Esophagus squamous epithelium (tissue), 5 donors: ENCODE results near the gene ZCWPW1. TPM values are rescaled to one million over a fixed set of nuclear protein-coding genes. Genes with fewer than 3 reads are reported as not detected.

Experiments
- DNase-seq: peaks from one replicate; lab custom pipeline; 2025; lab: John Stamatoyannopoulos, UW
- H3K27ac ChIP-seq, 4 donors: fragments of 200-600 bp; sonication (generic); one replicate each; pipeline ENCODE4 v1.5.1; 2016 to 2019; ENCODE audit warnings: mild to moderate bottlenecking in 1 of 4
- H3K27me3 ChIP-seq, 4 donors: fragments of 200-600 bp; sonication (generic); 1 replicate in 3 of 4; 2 replicates in 1 of 4; pipeline versions ENCODE4 v1.5.1 to v1.6.0; 2017 to 2021; ENCODE audit warnings: antibody characterized with exemption in 1 of 4
- H3K36me3 ChIP-seq, 3 donors: fragments of 200-600 bp; sonication (generic); one replicate each; pipeline ENCODE4 v1.5.1; 2016 to 2019
- H3K4me1 ChIP-seq, 3 donors: fragments of 200-600 bp; sonication (generic); one replicate each; pipeline ENCODE4 v1.5.1; 2017 to 2019
- H3K4me3 ChIP-seq, 4 donors: fragments of 200-600 bp; sonication (generic); 1 replicate in 3 of 4; 2 replicates in 1 of 4; pipeline ENCODE4 v1.5.1; 2016 to 2019; ENCODE audit warnings: mild to moderate bottlenecking in 2 of 4, moderate library complexity in 1 of 4
- H3K9me3 ChIP-seq, 3 donors: fragments of 200-600 bp; sonication (generic); one replicate each; pipeline ENCODE4 v1.5.1; 2016 to 2019
- POLR2A ChIP-seq, 4 donors: fragments of 450-650 bp; IDR thresholded peaks; one replicate each; pipeline ENCODE4 v1.6.1; 2017; ENCODE audit warnings: antibody characterized with exemption in 4 of 4, mild to moderate bottlenecking in 4 of 4, moderate library complexity in 3 of 4
- WGBS, 2 donors: methylation state at CpG; one replicate each; pipeline ENCODE4 v1.1.5; 2018; 5-methylcytosine and 5-hydroxymethylcytosine counted together
- intact Hi-C: fragments of 100-400 bp; cut with DNase I; formaldehyde crosslinking; loops from one replicate; pipeline ENCODE4 v1.15.0; 2022
- total RNA-seq, 4 donors: library from RNA; depleted of rRNA; stranded (reverse); fragments of >200 nt; gene quantifications; one replicate each; pipeline ENCODE4 v1.1.0, GENCODE V29; 2016
- TF ChIP-seq, protein P1 (sequence below), 6 experiments: fragments of 450-650 bp in 4 of 6; fragments of 200-600 bp in 2 of 6; sonication (generic) in 2 of 6; IDR thresholded peaks; one replicate each; pipeline ENCODE4 v1.5.1; 2016 to 2019; ENCODE audit warnings: antibody characterized with exemption in 6 of 6, mild to moderate bottlenecking in 4 of 6, moderate library complexity in 4 of 6
- donor health status: DM: yes; HTN: yes; CAD: no.

ZCWPW1 gene
- total RNA-seq, 4 donors from 2014 or later = 0.83 to 4.2 (median 1.5) TPM

DNA sequence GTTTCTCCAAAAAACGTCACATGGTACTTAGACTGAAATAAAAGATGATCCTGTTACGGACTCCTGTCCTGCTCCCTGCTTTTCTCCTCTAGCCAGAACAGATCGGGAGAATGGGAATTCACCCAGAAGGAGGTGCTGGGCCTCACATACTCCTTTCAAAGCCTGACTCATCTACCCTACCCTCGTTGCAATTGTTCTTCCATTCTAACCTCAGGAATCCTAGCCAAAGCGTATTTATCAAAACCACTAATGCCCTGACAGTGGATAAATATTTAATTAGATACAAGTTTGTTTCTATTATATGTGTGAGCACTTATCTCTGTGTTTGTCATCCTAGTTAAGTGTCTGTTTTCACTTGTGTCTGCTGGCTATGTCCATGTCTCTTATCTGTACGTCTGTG, 21.7 kb downstream of the ZCWPW1 start:
- WGBS, 2 donors = 36 to 43% methylated on average over 6 of the region's 6 CpGs

GRCh38 chr7:100402241-100402640, 26.3 kb downstream of the ZCWPW1 start:
- no peak overlapping the region for H3K4me3 ChIP-seq
- intact Hi-C loops = no loop called here
- peaks cover 0 to 7% (median 0%) of the 10 kb centered on the region in 3 donors for H3K4me1 ChIP-seq
- H3K27ac ChIP-seq = no peak overlapping the region
- H3K36me3 ChIP-seq = no peaks in the 10 kb centered on the region
- TF ChIP-seq, protein P1, sequence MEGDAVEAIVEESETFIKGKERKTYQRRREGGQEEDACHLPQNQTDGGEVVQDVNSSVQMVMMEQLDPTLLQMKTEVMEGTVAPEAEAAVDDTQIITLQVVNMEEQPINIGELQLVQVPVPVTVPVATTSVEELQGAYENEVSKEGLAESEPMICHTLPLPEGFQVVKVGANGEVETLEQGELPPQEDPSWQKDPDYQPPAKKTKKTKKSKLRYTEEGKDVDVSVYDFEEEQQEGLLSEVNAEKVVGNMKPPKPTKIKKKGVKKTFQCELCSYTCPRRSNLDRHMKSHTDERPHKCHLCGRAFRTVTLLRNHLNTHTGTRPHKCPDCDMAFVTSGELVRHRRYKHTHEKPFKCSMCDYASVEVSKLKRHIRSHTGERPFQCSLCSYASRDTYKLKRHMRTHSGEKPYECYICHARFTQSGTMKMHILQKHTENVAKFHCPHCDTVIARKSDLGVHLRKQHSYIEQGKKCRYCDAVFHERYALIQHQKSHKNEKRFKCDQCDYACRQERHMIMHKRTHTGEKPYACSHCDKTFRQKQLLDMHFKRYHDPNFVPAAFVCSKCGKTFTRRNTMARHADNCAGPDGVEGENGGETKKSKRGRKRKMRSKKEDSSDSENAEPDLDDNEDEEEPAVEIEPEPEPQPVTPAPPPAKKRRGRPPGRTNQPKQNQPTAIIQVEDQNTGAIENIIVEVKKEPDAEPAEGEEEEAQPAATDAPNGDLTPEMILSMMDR (IDR thresholded peaks at IDR 0.05) = no peak
- no peak for TF ChIP-seq POLR2A (IDR thresholded peaks at IDR 0.05)
- WGBS, 2 donors = 100% methylated on average over 2 of the region's 2 CpGs
- no peaks in the 10 kb centered on the region for H3K27me3 ChIP-seq
- no peaks in the 10 kb centered on the region for H3K9me3 ChIP-seq
- no peak for DNase-seq

More for the DNA sequence above, 21.7 kb downstream of the ZCWPW1 start:
- no peaks in the 10 kb centered on the region for H3K9me3 ChIP-seq
- intact Hi-C loops = no loop called here
- H3K27me3 ChIP-seq = no peaks in the 10 kb centered on the region
- peaks cover 0 to 8% (median 0%) of the 10 kb centered on the region in 3 donors for H3K4me1 ChIP-seq
- DNase-seq = no peak
- no peak overlapping the region for H3K4me3 ChIP-seq
- no peak overlapping the region for H3K27ac ChIP-seq
- TF ChIP-seq POLR2A (IDR thresholded peaks at IDR 0.05) = no peak
- TF ChIP-seq, protein P1 (IDR thresholded peaks at IDR 0.05) = no peak
- H3K36me3 ChIP-seq = no peaks in the 10 kb centered on the region

GRCh38 chr7:100401811-100402210, 26.7 kb downstream of the ZCWPW1 start:
- Histone ChIP-seq H3K27ac (no peak overlapping the region), H3K36me3 (no peaks in the 10 kb centered on the region), H3K4me1 (peaks cover 0 to 6% (median 0%) of the 10 kb centered on the region in 3 donors), H3K9me3 (no peaks in the 10 kb centered on the region), H3K27me3 (no peaks in the 10 kb centered on the region), H3K4me3 (no peak overlapping the region)
- TF ChIP-seq, protein P1 (IDR thresholded peaks at IDR 0.05) = no peak
- TF ChIP-seq POLR2A (IDR thresholded peaks at IDR 0.05) = no peak
- no peak for DNase-seq
- WGBS, 2 donors = 66 to 72% methylated on average over 5 of the region's 5 CpGs
- intact Hi-C loops = no loop called here

GRCh38 chr7:100400656-100401055, 27.8 kb downstream of the ZCWPW1 start:
- TF ChIP-seq, protein P1 (IDR thresholded peaks at IDR 0.05) = no peak
- no peak for TF ChIP-seq POLR2A (IDR thresholded peaks at IDR 0.05)
- intact Hi-C loops = no loop called here
- Histone ChIP-seq H3K27me3 (no peaks in the 10 kb centered on the region), H3K4me3 (no peak overlapping the region), H3K36me3 (no peaks in the 10 kb centered on the region), H3K4me1 (peaks cover 0 to 4% (median 0%) of the 10 kb centered on the region in 3 donors), H3K27ac (no peak overlapping the region), H3K9me3 (no peaks in the 10 kb centered on the region)
- 86 to 100% methylated on average over 2 to 10 of the region's 11 CpGs for WGBS, 2 donors
- DNase-seq = no peak

- 97% methylated on average over 3 of the region's 3 CpGs for WGBS, 2 donors
- TF ChIP-seq POLR2A (IDR thresholded peaks at IDR 0.05) = no peak
- TF ChIP-seq, protein P1 (IDR thresholded peaks at IDR 0.05) = no peak
- intact Hi-C loops = no loop called here
These were observed 28.5 kb downstream of the ZCWPW1 start for GRCh38 chr7:100400041-100400440.

More at GRCh38 chr7:100400041-100400440, 28.5 kb downstream of the ZCWPW1 start:
- H3K4me1 ChIP-seq = peaks cover 0 to 4% (median 0%) of the 10 kb centered on the region in 3 donors
- no peak overlapping the region for H3K27ac ChIP-seq
- no peaks in the 10 kb centered on the region for H3K9me3 ChIP-seq
- H3K27me3 ChIP-seq = no peaks in the 10 kb centered on the region
- no peak for DNase-seq
- no peak overlapping the region for H3K4me3 ChIP-seq
- H3K36me3 ChIP-seq = no peaks in the 10 kb centered on the region
